HG02852 (cell line): ENCODE measurements around the gene METTL26.

Experiments
- ATAC-seq: cut with Tn5 transposase; IDR thresholded peaks from one replicate; pipeline ENCODE4 v1.9.1; 2021; ENCODE audit warnings: mild to moderate bottlenecking, moderate library complexity; ENCODE audit not compliant: unreplicated experiment

The METTL26 gene

DNA sequence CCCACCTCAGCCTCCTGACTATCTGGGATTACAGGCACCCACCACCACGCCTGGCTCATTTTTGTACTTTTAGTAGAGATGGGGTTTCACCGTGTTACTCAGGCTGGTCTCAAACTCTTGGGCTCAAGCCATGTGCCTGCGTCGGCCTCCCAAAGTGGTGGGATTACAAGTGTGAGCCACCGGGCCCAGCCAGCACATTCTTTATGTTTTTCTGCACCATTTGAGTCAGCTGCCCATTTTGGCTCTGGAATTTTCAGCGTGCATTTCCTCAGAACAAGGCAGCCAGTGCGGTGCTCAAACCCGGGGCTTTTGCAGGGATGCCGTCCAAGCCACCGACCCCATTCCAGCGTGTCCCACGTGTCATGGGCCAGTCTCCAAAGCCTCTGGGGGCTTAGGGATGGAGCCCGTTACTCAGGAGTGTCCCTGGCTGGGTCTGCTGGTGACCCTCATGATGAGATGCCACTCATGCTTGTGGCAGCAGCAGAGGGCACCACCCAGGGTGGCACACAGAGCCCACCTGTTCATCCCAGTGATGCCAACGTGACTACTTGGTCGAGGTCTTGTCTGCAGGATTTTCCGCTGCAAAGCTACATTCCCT lies 50.0 kb downstream of the METTL26 start:
- ATAC-seq: no peak

GRCh38 chr16:585351-585750 lies 50.8 kb downstream of the METTL26 start:
- no peak for ATAC-seq
